ENCODE measurements around the gene URB2. TPM values are rescaled to one million over a fixed set of nuclear protein-coding genes. Genes with fewer than 3 reads are reported as not detected.

URB2 gene
- total and polyA plus RNA-seq, 10 of the 15 experiments (the other 5 are each of a cell fraction or from before 2014, with no cell fraction given): 2.7 to 24.0 (median 16.9) TPM

- no peak for TF ChIP-seq IRF4 (IDR thresholded peaks at IDR 0.05; ENCODE audit: low read depth, low read length)
- no peak for TF ChIP-seq RAD21 (IDR thresholded peaks at IDR 0.05; ENCODE audit: insufficient read depth, low read depth, low read length)
Measured at GRCh38 chr1:229614701-229615100, 11.3 kb upstream of the URB2 start (continued).

GRCh38 chr1:229617351-229618100, 8.5 kb upstream of the URB2 start:
- ChIA-PET SMC1A (ENCODE audit: uncharacterized antibody, unreplicated experiment) (interaction anchor here (0.7 to 1.6 kb wide), 2 partner anchors 9 to 43 kb away, joined by 3 to 7 read pairs; no protein-coding TSS in a partner anchor), POLR2A (no interaction called here), RAD21 (ENCODE audit: unreplicated experiment) (no interaction called here), CTCF (no interaction called here)
- Histone ChIP-seq H3K4me1 (ENCODE audit: control insufficient read depth, insufficient read depth, low read length) (peaks cover 12% of the 10 kb centered on the region), H2AFZ (ENCODE audit: control insufficient read depth, low read depth, low read length) (no peak overlapping the region), H3K9ac (ENCODE audit: control insufficient read depth, insufficient read depth, low read length) (no peak overlapping the region), H3K4me2 (ENCODE audit: control insufficient read depth, insufficient read depth) (no peak overlapping the region), H4K20me1 (ENCODE audit: control insufficient read depth, insufficient read depth) (0 out of 2 replicates have a peak, but pooled peaks cover 2% of the 10 kb centered on the region), H3K36me3 (ENCODE audit: control insufficient read depth in 2 of 2, insufficient read depth in 2 of 2, low read length in 1 of 2) (peaks cover 2 to 7% of the 10 kb centered on the region in 2 experiments; a peak in 3 of 4 replicates), H3K79me2 (ENCODE audit: control insufficient read depth, insufficient read depth, low read length) (peaks cover 61% of the 10 kb centered on the region), H3K27me3 (replicated peaks in 1 of 2; ENCODE audit: control insufficient read depth in 2 of 2, insufficient read depth in 2 of 2, low read length in 1 of 2) (no peaks in the 10 kb centered on the region), H3K9me3 (replicated peaks; ENCODE audit: control insufficient read depth, insufficient read depth, low read length) (no peaks in the 10 kb centered on the region), H3K4me3 (no peak overlapping the region), H3K27ac (ENCODE audit: control insufficient read depth, insufficient read depth) (no peak overlapping the region)
- FAIRE-seq (no peak), DNase-seq (ENCODE audit: low read depth, low spot score) (no peak), ATAC-seq (no peak)
- BruUV-seq (replicated peaks): no TSS peak
- WGBS (ENCODE audit: insufficient coverage, insufficient replicate concordance, low lambda C conversion rate, missing lambda C conversion rate): 95% methylated on average over 11 of the region's 11 CpGs
- TF ChIP-seq MEF2A (IDR thresholded peaks at IDR 0.05; ENCODE audit: insufficient read depth, low read depth, low read length): no peak
- no peak for TF ChIP-seq MYC (IDR thresholded peaks at IDR 0.05; ENCODE audit: insufficient read depth, insufficient read length, insufficient replicate concordance, low read length, severe bottlenecking)
- no peak for TF ChIP-seq SUZ12 (IDR thresholded peaks at IDR 0.05; ENCODE audit: unreplicated experiment)
- TF ChIP-seq NFYA (IDR thresholded peaks at IDR 0.05; ENCODE audit: borderline replicate concordance, low read depth, low read length): no peak
- no peak for TF ChIP-seq SP1 (IDR thresholded peaks at IDR 0.05; ENCODE audit: low read depth, low read length)
- TF ChIP-seq ASH2L (IDR thresholded peaks at IDR 0.05; ENCODE audit: borderline replicate concordance, low read depth): no peak
- no peak for TF ChIP-seq HDGF (IDR thresholded peaks at IDR 0.05)
- TF ChIP-seq ZBTB11 (CRISPR knock-in tag; IDR thresholded peaks at IDR 0.05): no peak
- no peak for TF ChIP-seq RUNX3 (IDR thresholded peaks at IDR 0.05; ENCODE audit: low read length)
- intact Hi-C loops (cut with micrococcal nuclease; ENCODE audit: unreplicated experiment) (no loop called here), in situ Hi-C loops (cut with MboI) (no loop called here)

Measured in GM12878 (cell line).